GM23248 (cell line): Measurements from ENCODE around the gene PNPLA1. TPM values are rescaled to one million over a fixed set of nuclear protein-coding genes. Genes with fewer than 3 reads are reported as not detected.

Experiments
- DNase-seq: peaks from one replicate; pipeline ENCODE4 v3.0.0-alpha.2; 2015
- H2AFZ ChIP-seq: fragments of 200-600 bp; sonication (generic); 2 replicates; pipeline ENCODE4 v1.6.1; 2016; ENCODE audit warnings: antibody characterized with exemption
- H3F3A ChIP-seq: fragments of 200-600 bp; sonication (generic); 2 replicates; pipeline ENCODE4 v1.6.1; 2016; ENCODE audit warnings: mild to moderate bottlenecking, antibody characterized with exemption, mixed run types; ENCODE audit not compliant: insufficient read depth
- H3K27ac ChIP-seq: fragments of 200-600 bp; sonication (generic); 2 replicates; pipeline ENCODE4 v1.5.1; 2016; ENCODE audit warnings: mild to moderate bottlenecking
- H3K27me3 ChIP-seq: fragments of 200-600 bp; sonication (generic); replicated peaks from 2 replicates; pipeline ENCODE4 v1.6.1; 2016; ENCODE audit warnings: mild to moderate bottlenecking; ENCODE audit not compliant: insufficient read depth
- H3K36me3 ChIP-seq: fragments of 200-600 bp; sonication (generic); 2 replicates; pipeline ENCODE4 v1.6.1; 2016; ENCODE audit warnings: low read depth, mild to moderate bottlenecking
- H3K4me1 ChIP-seq: fragments of 200-600 bp; sonication (generic); 2 replicates; pipeline ENCODE4 v1.6.1; 2016; ENCODE audit warnings: mild to moderate bottlenecking; ENCODE audit not compliant: insufficient read depth
- H3K4me2 ChIP-seq: fragments of 200-600 bp; sonication (generic); one replicate; pipeline ENCODE4 v1.6.1; 2016; ENCODE audit warnings: mild to moderate bottlenecking; ENCODE audit not compliant: unreplicated experiment
- H3K4me3 ChIP-seq: fragments of 200-600 bp; sonication (generic); 2 replicates; pipeline ENCODE4 v1.5.1; 2016; ENCODE audit warnings: mild to moderate bottlenecking
- H3K79me2 ChIP-seq: fragments of 200-600 bp; sonication (generic); 2 replicates; pipeline ENCODE4 v1.6.1; 2016; ENCODE audit warnings: mild to moderate bottlenecking; ENCODE audit not compliant: insufficient read depth
- H3K9ac ChIP-seq: fragments of 200-600 bp; sonication (generic); 2 replicates; pipeline ENCODE4 v1.6.1; 2016; ENCODE audit warnings: mild to moderate bottlenecking
- H3K9me2 ChIP-seq: fragments of 200-600 bp; sonication (generic); 2 replicates; pipeline ENCODE4 v1.6.1; 2016; ENCODE audit warnings: mixed run types, mild to moderate bottlenecking, moderate library complexity; ENCODE audit not compliant: insufficient read depth
- H3K9me3 ChIP-seq: fragments of 200-600 bp; sonication (generic); one replicate; pipeline ENCODE4 v1.6.1; 2017; ENCODE audit warnings: low read depth
- H4K20me1 ChIP-seq: fragments of 200-600 bp; sonication (generic); 2 replicates; pipeline ENCODE4 v1.6.0; 2016; ENCODE audit not compliant: insufficient read depth
- EZH2 ChIP-seq: fragments of 200-600 bp; sonication (generic); IDR thresholded peaks from 2 replicates; pipeline ENCODE4 v1.6.1; 2018; ENCODE audit warnings: antibody characterized with exemption, mild to moderate bottlenecking; ENCODE audit not compliant: insufficient read depth, poor library complexity, severe bottlenecking
- EZH2phosphoT487 ChIP-seq: fragments of 200-600 bp; sonication (generic); IDR thresholded peaks from 2 replicates; pipeline ENCODE4 v1.6.1; 2018; ENCODE audit warnings: antibody characterized with exemption, moderate library complexity, mild to moderate bottlenecking, low read depth; ENCODE audit not compliant: insufficient read depth
- WGBS, 2 experiments: methylation state at CpG; one replicate each; pipeline ENCODE4 v1.1.6; 2015 to 2017; ENCODE audit warnings: low lambda C conversion rate in 2 of 2, low coverage in 1 of 2; ENCODE audit errors: missing lambda C conversion rate in 2 of 2; 5-methylcytosine and 5-hydroxymethylcytosine counted together
- in situ Hi-C: fragments of 300-500 bp; cut with MboI; formaldehyde crosslinking; loops from 2 replicates; pipeline ENCODE4 v1.15.0; 2020
- polyA plus RNA-seq: library from polyadenylated mRNA; unstranded; fragments of >200 nt; fragmentation: Nextera tagmentation; extraction: Ambion mirVana; gene quantifications from 2 replicates; pipeline ENCODE4 v1.2.1, GENCODE V29; 2016
- total RNA-seq: library from RNA; depleted of rRNA; stranded (reverse); fragments of >200 nt; shearing (Covaris generic); gene quantifications from 2 replicates; pipeline ENCODE4 v1.2.3, GENCODE V29; 2014

The PNPLA1 gene
- total and polyA plus RNA-seq, 2 experiments from 2014 or later: not detected

- Histone ChIP-seq H3K9me3 (no peaks in the 10 kb centered on the region), H3K79me2 (no peaks in the 10 kb centered on the region), H2AFZ (no peak overlapping the region), H3K4me3 (no peak overlapping the region), H3K9me2 (no peaks in the 10 kb centered on the region), H3K4me2 (no peak overlapping the region), H3K27me3 (no peaks in the 10 kb centered on the region), H3K27ac (no peak overlapping the region), H3F3A (peaks cover 17% of the 10 kb centered on the region), H3K36me3 (no peaks in the 10 kb centered on the region), H3K4me1 (peaks cover 19% of the 10 kb centered on the region), H3K9ac (no peak overlapping the region), H4K20me1 (no peaks in the 10 kb centered on the region)
- in situ Hi-C loops: no loop called here
- DNase-seq: no peak
- 88 to 90% methylated on average over 20 of the region's 20 CpGs for WGBS, 2 experiments
- TF ChIP-seq EZH2: no peak
Observed at GRCh38 chr6:36346486-36347273, 76.8 kb downstream of the PNPLA1 start.

GRCh38 chr6:36347621-36348020, 77.8 kb downstream of the PNPLA1 start:
- H3K36me3 ChIP-seq: no peaks in the 10 kb centered on the region
- no peak for DNase-seq
- H3K27ac ChIP-seq: no peak overlapping the region
- no peak overlapping the region for H3K4me2 ChIP-seq
- no peaks in the 10 kb centered on the region for H3K79me2 ChIP-seq
- H3K27me3 ChIP-seq: no peaks in the 10 kb centered on the region
- in situ Hi-C loops: no loop called here
- H3K9me3 ChIP-seq: no peaks in the 10 kb centered on the region
- no peak overlapping the region for H3K4me3 ChIP-seq
- peaks cover 18% of the 10 kb centered on the region for H3F3A ChIP-seq
- TF ChIP-seq EZH2 (no peak), EZH2phosphoT487 (no peak)
- no peak overlapping the region for H2AFZ ChIP-seq
- H3K9ac ChIP-seq: no peak overlapping the region
- peaks cover 20% of the 10 kb centered on the region for H3K4me1 ChIP-seq
- H3K9me2 ChIP-seq: no peaks in the 10 kb centered on the region
- 79 to 91% methylated on average over 4 of the region's 4 CpGs for WGBS, 2 experiments
- no peaks in the 10 kb centered on the region for H4K20me1 ChIP-seq

- WGBS, 2 experiments: 84 to 89% methylated on average over 6 of the region's 6 CpGs
- DNase-seq: no peak
- no peaks in the 10 kb centered on the region for H3K79me2 ChIP-seq
Observed at GRCh38 chr6:36349240-36349639, 79.4 kb downstream of the PNPLA1 start.

GRCh38 chr6:36350082-36350481, 80.2 kb downstream of the PNPLA1 start:
- no peak overlapping the region for H2AFZ ChIP-seq
- H3K27ac ChIP-seq: peak overlapping the region; percentile 77; the same call in 1 of the 2 replicates
- H3K4me1 ChIP-seq: peaks cover 20% of the 10 kb centered on the region
- no peaks in the 10 kb centered on the region for H3K9me3 ChIP-seq
- H3K4me3 ChIP-seq: no peak overlapping the region
- H3K79me2 ChIP-seq: no peaks in the 10 kb centered on the region
- H3K27me3 ChIP-seq: no peaks in the 10 kb centered on the region
- H3K9me2 ChIP-seq: no peaks in the 10 kb centered on the region
- no peak overlapping the region for H3K9ac ChIP-seq
- 78 to 87% methylated on average over 4 of the region's 4 CpGs for WGBS, 2 experiments
- H3K4me2 ChIP-seq: no peak overlapping the region
- no peaks in the 10 kb centered on the region for H4K20me1 ChIP-seq
- no peaks in the 10 kb centered on the region for H3K36me3 ChIP-seq
- H3F3A ChIP-seq: peaks cover 22% of the 10 kb centered on the region
- TF ChIP-seq EZH2 (no peak), EZH2phosphoT487 (no peak)
- DNase-seq: no peak
- in situ Hi-C loops: no loop called here

More at GRCh38 chr6:36349240-36349639, 79.4 kb downstream of the PNPLA1 start:
- no peak overlapping the region for H3K9ac ChIP-seq
- H4K20me1 ChIP-seq: no peaks in the 10 kb centered on the region
- H3K4me2 ChIP-seq: no peak overlapping the region
- no peaks in the 10 kb centered on the region for H3K27me3 ChIP-seq
- peaks cover 20% of the 10 kb centered on the region for H3K4me1 ChIP-seq
- H2AFZ ChIP-seq: no peak overlapping the region
- in situ Hi-C loops: no loop called here
- H3K36me3 ChIP-seq: no peaks in the 10 kb centered on the region
- no peaks in the 10 kb centered on the region for H3K9me2 ChIP-seq
- H3K4me3 ChIP-seq: no peak overlapping the region
- H3K27ac ChIP-seq: no peak overlapping the region
- H3F3A ChIP-seq: peaks cover 22% of the 10 kb centered on the region
- no peaks in the 10 kb centered on the region for H3K9me3 ChIP-seq
- TF ChIP-seq EZH2 (no peak), EZH2phosphoT487 (no peak)
